Measurements from ENCODE around the gene CYP46A1.

CYP46A1 gene

DNA sequence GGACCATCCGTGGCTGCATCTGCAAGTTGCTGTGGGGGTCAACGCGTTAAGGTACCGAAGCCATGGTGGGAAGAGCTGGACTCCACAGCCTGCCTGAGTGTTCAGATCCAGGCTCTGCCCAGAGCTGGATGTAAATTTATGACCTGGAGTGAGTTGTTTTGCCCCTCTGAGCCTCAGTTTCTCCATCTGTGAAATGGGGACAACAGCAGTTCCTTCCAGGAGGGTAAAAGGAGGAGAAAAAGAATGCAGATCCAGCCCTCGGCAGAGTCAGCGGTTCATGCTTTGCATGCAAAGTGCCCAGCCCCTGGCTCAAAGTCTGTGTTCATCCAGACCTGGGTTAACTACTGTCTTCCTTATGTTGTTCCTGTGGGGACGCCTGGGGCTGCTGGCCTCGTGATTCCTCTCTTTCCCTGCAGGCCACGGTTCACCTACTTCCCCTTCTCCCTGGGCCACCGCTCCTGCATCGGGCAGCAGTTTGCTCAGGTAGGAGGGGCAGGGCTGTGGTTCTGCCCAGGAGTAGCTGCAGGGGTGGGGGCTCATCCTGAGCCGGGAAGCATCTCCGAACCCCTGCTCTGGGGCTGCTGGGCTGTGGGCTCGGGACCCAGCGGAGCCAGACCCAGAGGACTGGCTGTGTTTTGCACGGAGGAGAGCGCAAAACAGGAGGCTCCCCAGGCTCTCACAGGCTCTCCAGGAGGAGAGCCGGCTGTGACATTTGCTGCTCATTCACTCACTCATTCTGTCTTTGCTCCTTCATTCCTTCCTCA, 41.9 kb downstream of the CYP46A1 start:
- no peak overlapping the region for H3K27ac ChIP-seq (ENCODE audit: low read depth, low read length)
- H3F3A ChIP-seq (ENCODE audit: insufficient read depth): no peaks in the 10 kb centered on the region
- no peak overlapping the region for H2AFZ ChIP-seq (ENCODE audit: low read depth, low read length, severe bottlenecking)
- no peaks in the 10 kb centered on the region for H3K79me2 ChIP-seq (ENCODE audit: insufficient read depth, low read length)
- no peaks in the 10 kb centered on the region for H3K36me3 ChIP-seq (ENCODE audit: low read length)
- H3K9ac ChIP-seq (ENCODE audit: low read length): no peak overlapping the region
- no peak for TF ChIP-seq EZH2phosphoT487 (conservative IDR thresholded peaks at IDR 0.05; ENCODE audit: low read length)
- TF ChIP-seq, protein P1, sequence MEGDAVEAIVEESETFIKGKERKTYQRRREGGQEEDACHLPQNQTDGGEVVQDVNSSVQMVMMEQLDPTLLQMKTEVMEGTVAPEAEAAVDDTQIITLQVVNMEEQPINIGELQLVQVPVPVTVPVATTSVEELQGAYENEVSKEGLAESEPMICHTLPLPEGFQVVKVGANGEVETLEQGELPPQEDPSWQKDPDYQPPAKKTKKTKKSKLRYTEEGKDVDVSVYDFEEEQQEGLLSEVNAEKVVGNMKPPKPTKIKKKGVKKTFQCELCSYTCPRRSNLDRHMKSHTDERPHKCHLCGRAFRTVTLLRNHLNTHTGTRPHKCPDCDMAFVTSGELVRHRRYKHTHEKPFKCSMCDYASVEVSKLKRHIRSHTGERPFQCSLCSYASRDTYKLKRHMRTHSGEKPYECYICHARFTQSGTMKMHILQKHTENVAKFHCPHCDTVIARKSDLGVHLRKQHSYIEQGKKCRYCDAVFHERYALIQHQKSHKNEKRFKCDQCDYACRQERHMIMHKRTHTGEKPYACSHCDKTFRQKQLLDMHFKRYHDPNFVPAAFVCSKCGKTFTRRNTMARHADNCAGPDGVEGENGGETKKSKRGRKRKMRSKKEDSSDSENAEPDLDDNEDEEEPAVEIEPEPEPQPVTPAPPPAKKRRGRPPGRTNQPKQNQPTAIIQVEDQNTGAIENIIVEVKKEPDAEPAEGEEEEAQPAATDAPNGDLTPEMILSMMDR (IDR thresholded peaks at IDR 0.05; ENCODE audit: insufficient read depth, low read length, poor library complexity, severe bottlenecking): no peak
- no peaks in the 10 kb centered on the region for H3K9me2 ChIP-seq (replicated peaks; ENCODE audit: insufficient read depth, low read length)
- H3K27me3 ChIP-seq (ENCODE audit: low read length): no peaks in the 10 kb centered on the region
- no peak overlapping the region for H3K4me3 ChIP-seq (ENCODE audit: insufficient read depth, low read length, poor library complexity, severe bottlenecking)
- H3K4me2 ChIP-seq (ENCODE audit: low read depth, low read length, poor library complexity, severe bottlenecking): no peak overlapping the region
- H4K20me1 ChIP-seq (ENCODE audit: low read depth, low read length): no peaks in the 10 kb centered on the region
- no peaks in the 10 kb centered on the region for H3K9me3 ChIP-seq (ENCODE audit: insufficient read depth, low read length)

DNA sequence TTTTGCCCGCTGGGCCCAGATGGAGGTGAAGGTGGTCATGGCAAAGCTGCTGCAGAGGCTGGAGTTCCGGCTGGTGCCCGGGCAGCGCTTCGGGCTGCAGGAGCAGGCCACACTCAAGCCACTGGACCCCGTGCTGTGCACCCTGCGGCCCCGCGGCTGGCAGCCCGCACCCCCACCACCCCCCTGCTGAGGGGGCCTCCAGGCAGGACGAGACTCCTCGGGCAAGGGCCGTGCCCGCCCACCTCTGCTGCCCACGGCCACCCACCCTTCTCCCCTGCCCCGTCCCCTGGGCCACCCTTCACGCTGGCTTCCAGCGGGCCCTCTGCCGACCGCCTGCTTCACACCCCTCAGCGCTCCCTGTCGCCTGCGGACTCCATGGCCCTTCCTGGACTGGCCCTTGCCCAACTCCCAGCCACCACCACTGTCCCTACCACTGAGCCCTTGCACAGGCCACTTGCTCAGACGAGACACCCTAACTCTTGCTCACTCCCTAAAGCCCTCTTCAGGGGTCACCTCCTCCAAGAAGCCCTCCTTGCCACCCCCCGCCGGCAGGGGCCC, 42.5 kb downstream of the CYP46A1 start:
- Histone ChIP-seq H3K4me3 (ENCODE audit: insufficient read depth, low read length, poor library complexity, severe bottlenecking) (no peak overlapping the region), H3K79me2 (ENCODE audit: insufficient read depth, low read length) (no peaks in the 10 kb centered on the region), H3K9me3 (ENCODE audit: insufficient read depth, low read length) (no peaks in the 10 kb centered on the region), H3K36me3 (ENCODE audit: low read length) (no peaks in the 10 kb centered on the region), H3K9me2 (replicated peaks; ENCODE audit: insufficient read depth, low read length) (no peaks in the 10 kb centered on the region), H3F3A (ENCODE audit: insufficient read depth) (no peaks in the 10 kb centered on the region), H4K20me1 (ENCODE audit: low read depth, low read length) (no peaks in the 10 kb centered on the region), H3K27me3 (ENCODE audit: low read length) (no peaks in the 10 kb centered on the region), H3K4me2 (ENCODE audit: low read depth, low read length, poor library complexity, severe bottlenecking) (no peak overlapping the region), H2AFZ (ENCODE audit: low read depth, low read length, severe bottlenecking) (no peak overlapping the region), H3K27ac (ENCODE audit: low read depth, low read length) (no peak overlapping the region), H3K9ac (ENCODE audit: low read length) (no peak overlapping the region)
- TF ChIP-seq, protein P1 (IDR thresholded peaks at IDR 0.05; ENCODE audit: insufficient read depth, low read length, poor library complexity, severe bottlenecking): no peak
- no peak for TF ChIP-seq EZH2phosphoT487 (conservative IDR thresholded peaks at IDR 0.05; ENCODE audit: low read length)

DNA sequence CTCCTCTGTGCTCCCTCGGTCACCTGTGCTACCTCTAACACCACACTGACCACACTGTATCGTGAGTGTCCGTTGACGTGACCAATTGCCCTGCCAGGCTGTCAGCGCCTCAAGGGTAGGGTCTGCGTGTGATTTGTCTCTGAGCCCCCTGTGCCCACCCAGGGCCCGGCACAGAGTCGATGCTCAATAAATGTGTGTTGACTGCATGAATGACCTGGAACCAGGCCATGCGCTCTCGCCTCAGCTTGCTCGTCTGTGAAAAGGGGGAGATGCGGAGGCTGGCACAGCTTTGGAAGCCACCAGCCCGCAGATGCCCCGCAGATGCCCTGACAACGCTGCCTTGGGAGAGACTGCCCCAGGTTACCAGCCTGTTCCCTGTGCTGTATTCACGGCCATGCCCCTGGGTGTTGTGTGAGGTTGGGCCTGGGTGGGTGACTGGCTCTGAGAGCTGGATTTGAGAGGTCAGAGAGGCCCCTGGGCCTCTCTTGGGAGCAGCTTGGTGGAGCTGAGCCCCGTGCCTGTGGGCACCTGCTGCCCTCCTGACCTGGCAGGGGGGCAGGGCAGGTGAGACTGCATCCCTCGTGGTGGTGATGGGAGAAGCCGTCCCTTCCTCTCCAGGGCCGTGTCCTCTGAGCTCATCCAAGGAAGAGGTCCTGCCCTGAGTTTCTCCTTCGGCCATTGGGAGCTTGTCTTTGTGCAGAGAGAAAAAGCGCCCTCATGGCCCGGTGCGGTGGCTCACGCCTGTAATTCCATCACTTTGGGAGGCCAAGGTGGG, 43.2 kb downstream of the CYP46A1 start:
- Histone ChIP-seq H3K4me3 (ENCODE audit: insufficient read depth, low read length, poor library complexity, severe bottlenecking) (no peak overlapping the region), H3K4me2 (ENCODE audit: low read depth, low read length, poor library complexity, severe bottlenecking) (no peak overlapping the region), H3K79me2 (ENCODE audit: insufficient read depth, low read length) (no peaks in the 10 kb centered on the region), H3K36me3 (ENCODE audit: low read length) (no peaks in the 10 kb centered on the region), H3K9me2 (replicated peaks; ENCODE audit: insufficient read depth, low read length) (no peaks in the 10 kb centered on the region), H3K27ac (ENCODE audit: low read depth, low read length) (no peak overlapping the region), H3K9me3 (ENCODE audit: insufficient read depth, low read length) (no peaks in the 10 kb centered on the region), H2AFZ (ENCODE audit: low read depth, low read length, severe bottlenecking) (no peak overlapping the region), H3K9ac (ENCODE audit: low read length) (no peak overlapping the region), H3K27me3 (ENCODE audit: low read length) (no peaks in the 10 kb centered on the region), H3F3A (ENCODE audit: insufficient read depth) (no peaks in the 10 kb centered on the region), H4K20me1 (ENCODE audit: low read depth, low read length) (no peaks in the 10 kb centered on the region)
- no peak for TF ChIP-seq EZH2phosphoT487 (conservative IDR thresholded peaks at IDR 0.05; ENCODE audit: low read length)
- TF ChIP-seq, protein P1 (IDR thresholded peaks at IDR 0.05; ENCODE audit: insufficient read depth, low read length, poor library complexity, severe bottlenecking): no peak

Measured in SU-DHL-6 (cell line).